ENCODE measurements around the gene KLHL3. TPM values are rescaled to one million over a fixed set of nuclear protein-coding genes. Genes with fewer than 3 reads are reported as not detected.
A peak's percentile ranks its signal among the peaks of the same experiment; 100 is the strongest.
"Not testable (repeated sequence)": the region's sequence is repeated elsewhere in the genome, so short reads cannot be mapped to it uniquely, and the experiment has no call there.

Gene KLHL3
- total RNA-seq = 10 to 100 TPM; 36.2 to 37.2 TPM
- polyA plus RNA-seq = 1 to 10 TPM; 2.7 to 8.1 (median 4.5) TPM
- 9.3 to 95.0 (median 45.4) reads per million in 6 experiments for total RNA-seq

- H3K4me1 Mint-ChIP-seq = peaks cover 0 to 29% (median 20%) of the 10 kb centered on the region in 4 donors
- peaks cover 0 to 13% (median 4%) of the 10 kb centered on the region in 3 donors for H3K36me3 Mint-ChIP-seq
- DNase-seq (peak; percentile 13 to 67 (median 27)), ATAC-seq (peak; percentile 38 to 49)
- no peak within 1 kb of the TSS for H3K4me3 Mint-ChIP-seq
- no peaks in the 10 kb centered on the region for H3K27me3 Mint-ChIP-seq
- POLR2A ChIA-PET = interaction anchor here (1.5 to 11.0 kb wide), 5 partner anchors 11 to 74 kb away, joined by 3 to 112 read pairs (median 27); partner anchors contain the start of gene HNRNPA0
- H3K9me3 Mint-ChIP-seq = peaks cover 0 to 3% (median 0%) of the 10 kb centered on the region in 9 donors
- no peak within 1 kb of the TSS for H3K27ac Mint-ChIP-seq
These were observed at the start of gene KLHL3 for GRCh38 chr5:137735555-137736284. TSS of gene KLHL3 (minus strand) at chr5:137736089. CDS start at chr5:137735646, 443 bp downstream.

GRCh38 chr5:137782984-137783536 lies 47.2 kb upstream of the KLHL3 start:
- no peak overlapping the region for H3K4me3 Mint-ChIP-seq
- POLR2A ChIA-PET = no interaction called here
- H3K27me3 Mint-ChIP-seq = peaks cover 0 to 8% (median 0%) of the 10 kb centered on the region in 5 donors
- ATAC-seq (no peak), DNase-seq (no peak)
- peaks cover 0 to 14% (median 0%) of the 10 kb centered on the region in 9 donors for H3K9me3 Mint-ChIP-seq
- peaks cover 4 to 13% (median 9%) of the 10 kb centered on the region in 3 donors for H3K36me3 Mint-ChIP-seq
- no peak overlapping the region for H3K27ac Mint-ChIP-seq
- H3K4me1 Mint-ChIP-seq = peaks cover 0 to 5% (median 0%) of the 10 kb centered on the region in 4 donors

GRCh38 chr5:137782055-137782454 lies 46.2 kb upstream of the KLHL3 start:
- ATAC-seq (no peak), DNase-seq (no peak)
- POLR2A ChIA-PET = no interaction called here
- Mint-ChIP-seq H3K27ac (no peak overlapping the region), H3K4me1 (peaks cover 0 to 3% (median 0%) of the 10 kb centered on the region in 4 donors), H3K9me3 (peaks cover 0 to 14% (median 0%) of the 10 kb centered on the region in 9 donors), H3K4me3 (no peak overlapping the region), H3K36me3 (peaks cover 4 to 13% (median 9%) of the 10 kb centered on the region in 3 donors), H3K27me3 (peaks cover 0 to 8% (median 0%) of the 10 kb centered on the region in 5 donors)

- Mint-ChIP-seq H3K4me1 (peaks cover 0 to 2% (median 0%) of the 10 kb centered on the region in 4 donors), H3K36me3 (peaks cover 0 to 3% (median 0%) of the 10 kb centered on the region in 3 donors), H3K27me3 (peaks cover 0 to under 1% (median 0%) of the 10 kb centered on the region in 5 donors), H3K4me3 (no peak overlapping the region), H3K9me3 (peaks cover 0 to under 1% (median 0%) of the 10 kb centered on the region in 9 donors), H3K27ac (no peak overlapping the region)
- peak in 3 of 10 donors; percentile 7 to 29 (median 20) for DNase-seq
- POLR2A ChIA-PET = interaction anchor here (0.6 to 1.5 kb wide), 3 partner anchors 24 to 673 kb away, joined by 3 to 7 read pairs (median 3); partner anchors contain the start of gene HNRNPA0
- no peak for ATAC-seq
These were observed 43.1 kb upstream of the KLHL3 start for GRCh38 chr5:137778772-137779564.

- H3K27ac Mint-ChIP-seq, H3K27me3 Mint-ChIP-seq, H3K4me3 Mint-ChIP-seq, POLR2A ChIA-PET, ATAC-seq, DNase-seq, H3K4me1 Mint-ChIP-seq: not testable (repeated sequence)
- Mint-ChIP-seq H3K9me3 (peaks cover 8 to 39% (median 28%) of the 10 kb centered on the region in 9 donors), H3K36me3 (peaks cover 20 to 43% (median 22%) of the 10 kb centered on the region in 3 donors)
These were observed 32.0 kb upstream of the KLHL3 start for GRCh38 chr5:137767937-137768336.

- ATAC-seq (no peak), DNase-seq (no peak)
- POLR2A ChIA-PET = interaction anchor here (0.5 kb wide), 1 partner anchor 365 kb away, joined by 4 read pairs; no protein-coding TSS in a partner anchor
- H3K4me3 Mint-ChIP-seq = no peak overlapping the region
- no peaks in the 10 kb centered on the region for H3K27me3 Mint-ChIP-seq
- H3K4me1 Mint-ChIP-seq = no peaks in the 10 kb centered on the region
- no peak overlapping the region for H3K27ac Mint-ChIP-seq
- H3K9me3 Mint-ChIP-seq = peaks cover 0 to 10% (median 0%) of the 10 kb centered on the region in 9 donors
- H3K36me3 Mint-ChIP-seq = peaks cover 0 to 7% (median 6%) of the 10 kb centered on the region in 3 donors
These were observed 25.7 kb upstream of the KLHL3 start for GRCh38 chr5:137761566-137761965.

GRCh38 chr5:137760719-137761516 lies 25.0 kb upstream of the KLHL3 start:
- no peak for DNase-seq
- peaks cover 0 to 5% (median 0%) of the 10 kb centered on the region in 9 donors for H3K9me3 Mint-ChIP-seq
- POLR2A ChIA-PET = interaction anchor here (0.5 kb wide), 1 partner anchor 366 kb away, joined by 4 read pairs; no protein-coding TSS in a partner anchor
- peaks cover 0 to 5% (median 2%) of the 10 kb centered on the region in 3 donors for H3K36me3 Mint-ChIP-seq
- no peak overlapping the region for H3K27ac Mint-ChIP-seq
- H3K27me3 Mint-ChIP-seq = no peaks in the 10 kb centered on the region
- no peak overlapping the region for H3K4me3 Mint-ChIP-seq
- no peaks in the 10 kb centered on the region for H3K4me1 Mint-ChIP-seq
- ATAC-seq = no peak

GRCh38 chr5:137760294-137760693 lies 24.4 kb upstream of the KLHL3 start:
- ATAC-seq = no peak
- H3K9me3 Mint-ChIP-seq = peaks cover 0 to under 1% (median 0%) of the 10 kb centered on the region in 9 donors
- peaks cover 0 to 4% (median 0%) of the 10 kb centered on the region in 4 donors for H3K4me1 Mint-ChIP-seq
- no peak overlapping the region for H3K4me3 Mint-ChIP-seq
- peaks cover 0 to under 1% (median 0%) of the 10 kb centered on the region in 3 donors for H3K36me3 Mint-ChIP-seq
- POLR2A ChIA-PET = interaction anchor here (0.5 kb wide), 1 partner anchor 137 kb away, joined by 5 read pairs; no protein-coding TSS in a partner anchor
- peak overlapping the region in 1 of 10 donors; percentile 7 for H3K27ac Mint-ChIP-seq
- no peak for DNase-seq
- no peaks in the 10 kb centered on the region for H3K27me3 Mint-ChIP-seq

- POLR2A ChIA-PET = no interaction called here
- Mint-ChIP-seq H3K9me3 (no peaks in the 10 kb centered on the region), H3K27ac (no peak overlapping the region), H3K4me3 (no peak overlapping the region), H3K27me3 (no peaks in the 10 kb centered on the region), H3K4me1 (peaks cover 0 to 9% (median 4%) of the 10 kb centered on the region in 4 donors), H3K36me3 (no peaks in the 10 kb centered on the region)
- no peak for DNase-seq
- no peak for ATAC-seq
These were observed 22.9 kb upstream of the KLHL3 start for GRCh38 chr5:137758715-137759306.

GRCh38 chr5:137758121-137758520 lies 22.2 kb upstream of the KLHL3 start:
- no peak for DNase-seq
- peaks cover 0 to 4% (median 0%) of the 10 kb centered on the region in 3 donors for H3K36me3 Mint-ChIP-seq
- no peak for ATAC-seq
- peak overlapping the region in 1 of 10 donors; percentile 7 for H3K4me3 Mint-ChIP-seq
- peaks cover 0 to 9% (median 4%) of the 10 kb centered on the region in 4 donors for H3K4me1 Mint-ChIP-seq
- H3K9me3 Mint-ChIP-seq = no peaks in the 10 kb centered on the region
- no peaks in the 10 kb centered on the region for H3K27me3 Mint-ChIP-seq
- POLR2A ChIA-PET = no interaction called here
- no peak overlapping the region for H3K27ac Mint-ChIP-seq

GRCh38 chr5:137757634-137758033 lies 21.7 kb upstream of the KLHL3 start:
- DNase-seq = no peak
- H3K9me3 Mint-ChIP-seq = no peaks in the 10 kb centered on the region
- H3K27ac Mint-ChIP-seq = no peak overlapping the region
- H3K4me3 Mint-ChIP-seq = peak overlapping the region in 1 of 10 donors; percentile 7
- peaks cover 0 to 4% (median 0%) of the 10 kb centered on the region in 3 donors for H3K36me3 Mint-ChIP-seq
- ATAC-seq = no peak
- POLR2A ChIA-PET = no interaction called here
- no peaks in the 10 kb centered on the region for H3K27me3 Mint-ChIP-seq
- H3K4me1 Mint-ChIP-seq = peaks cover 0 to 11% (median 5%) of the 10 kb centered on the region in 4 donors

Measured in naive thymus-derived CD8-positive, alpha-beta T cell (primary cell).